CD4-positive, CD25-positive, alpha-beta regulatory T cell (primary cell): ENCODE data around the gene PLAAT2. TPM values are rescaled to one million over a fixed set of nuclear protein-coding genes. Genes with fewer than 3 reads are reported as not detected.
"Not testable (repeated sequence)": the region's sequence is repeated elsewhere in the genome, so short reads cannot be mapped to it uniquely, and the experiment has no call there.

Source experiments
- ATAC-seq, 2 donors: fragments of 150-1000 bp; cut with Tn5 transposase; one replicate each; pipeline ENCODE4 v1.10.0; 2021; ENCODE audit warnings: low read depth in 2 of 2, moderate number of reproducible peaks in 2 of 2, moderate library complexity in 1 of 2
- DNase-seq, 3 donors: peaks; one replicate each; pipeline versions ENCODE4 v3.0.0 to v3.0.0-alpha.2; 2012 to 2022; ENCODE audit warnings: mixed read lengths in 1 of 3
- H3K27ac ChIP-seq: one replicate; pipeline ENCODE4 v1.7.0; 2013; ENCODE audit warnings: mild to moderate bottlenecking, low read length; ENCODE audit not compliant: insufficient read depth, poor library complexity, severe bottlenecking
- H3K27me3 ChIP-seq: one replicate; pipeline ENCODE4 v1.7.0; 2013; ENCODE audit warnings: low read length; ENCODE audit not compliant: control insufficient read depth, insufficient read depth
- H3K36me3 ChIP-seq: one replicate; pipeline ENCODE4 v1.7.0; 2013; ENCODE audit warnings: mild to moderate bottlenecking, low read length, moderate library complexity; ENCODE audit not compliant: control insufficient read depth, insufficient read depth
- H3K4me1 ChIP-seq: 2 replicates; pipeline ENCODE4 v1.7.0; 2013; ENCODE audit warnings: mild to moderate bottlenecking, low read length; ENCODE audit not compliant: insufficient read depth, control insufficient read depth, poor library complexity, severe bottlenecking
- H3K4me3 ChIP-seq: one replicate; pipeline ENCODE4 v1.7.0; 2013; ENCODE audit warnings: low read depth, mild to moderate bottlenecking, low read length, moderate library complexity
- H3K9me3 ChIP-seq, 2 experiments: 1 replicate in 1 of 2; 2 replicates in 1 of 2; pipeline ENCODE4 v1.7.0; 2013; ENCODE audit warnings: low read length in 2 of 2, mild to moderate bottlenecking in 1 of 2, moderate library complexity in 1 of 2; ENCODE audit not compliant: control insufficient read depth in 2 of 2
- H3K27ac Mint-ChIP-seq, 3 donors: one replicate each; pipeline ENCODE4 v1.8.0; 2020 to 2022; ENCODE audit warnings: mild to moderate bottlenecking in 3 of 3, mixed read lengths in 3 of 3, moderate library complexity in 2 of 3
- H3K27me3 Mint-ChIP-seq: one replicate; pipeline ENCODE4 v1.8.0; 2022; ENCODE audit warnings: mild to moderate bottlenecking, mixed read lengths
- H3K36me3 Mint-ChIP-seq: one replicate; pipeline ENCODE4 v1.8.0; 2020; ENCODE audit warnings: mixed read lengths
- H3K4me1 Mint-ChIP-seq, 4 donors: one replicate each; pipeline ENCODE4 v1.8.0; 2020 to 2022; ENCODE audit warnings: mixed read lengths in 4 of 4, mild to moderate bottlenecking in 1 of 4
- H3K4me3 Mint-ChIP-seq, 4 donors: one replicate each; pipeline ENCODE4 v1.8.0; 2020 to 2022; ENCODE audit warnings: mild to moderate bottlenecking in 4 of 4, mixed read lengths in 4 of 4, moderate library complexity in 3 of 4
- H3K9me3 Mint-ChIP-seq, 7 donors: one replicate each; pipeline ENCODE4 v1.8.0; 2020 to 2022; ENCODE audit warnings: mixed read lengths in 7 of 7, mild to moderate bottlenecking in 3 of 7, moderate library complexity in 2 of 7
- polyA plus RNA-seq, 4 donors: library from polyadenylated mRNA; unstranded; fragments of 300-500 nt; fragmentation: Illumina TruSeq; gene quantifications; one replicate each; pipeline ENCODE4 v1.2.3, GENCODE V29; 2021
- total RNA-seq: library from RNA; stranded (reverse); gene quantifications from one replicate; pipeline ENCODE4 v1.2.3, GENCODE V29; 2022

Gene PLAAT2
- total and polyA plus RNA-seq, 5 donors from 2014 or later, result 0.28 to 0.47 TPM; not detected in 3

- Mint-ChIP-seq H3K27ac (peak overlapping the region in 2 of 3 donors; percentile 66 to 84), H3K27me3 (no peaks in the 10 kb centered on the region), H3K36me3 (peaks cover 10% of the 10 kb centered on the region), H3K9me3 (no peaks in the 10 kb centered on the region), H3K4me1 (peaks cover 24 to 63% (median 34%) of the 10 kb centered on the region in 4 donors), H3K4me3 (peak overlapping the region in 3 of 4 donors; percentile 81 to 91 (median 86))
- ATAC-seq (no peak), DNase-seq (no peak)
- H3K9me3 ChIP-seq, result no peaks in the 10 kb centered on the region
- H3K27me3 ChIP-seq, result no peaks in the 10 kb centered on the region
- peaks cover 37% of the 10 kb centered on the region for H3K4me1 ChIP-seq
- H3K27ac ChIP-seq, result peak overlapping the region; percentile 47
- H3K36me3 ChIP-seq, result peaks cover 6% of the 10 kb centered on the region
- peak overlapping the region; percentile 31 for H3K4me3 ChIP-seq
Observed at GRCh38 chr11:63551889-63552266, 11.3 kb downstream of the PLAAT2 start.

GRCh38 chr11:63551091-63551888 lies 11.9 kb downstream of the PLAAT2 start:
- Mint-ChIP-seq H3K9me3 (no peaks in the 10 kb centered on the region), H3K27ac (peak overlapping the region; percentile 84 to 92 (median 91)), H3K27me3 (no peaks in the 10 kb centered on the region), H3K36me3 (peaks cover 16% of the 10 kb centered on the region), H3K4me1 (peaks cover 23 to 57% (median 35%) of the 10 kb centered on the region in 4 donors), H3K4me3 (peak overlapping the region; percentile 81 to 91 (median 85))
- H3K36me3 ChIP-seq, result peaks cover 10% of the 10 kb centered on the region
- no peaks in the 10 kb centered on the region for H3K9me3 ChIP-seq
- peak overlapping the region; percentile 47 for H3K27ac ChIP-seq
- H3K4me3 ChIP-seq, result peak overlapping the region; percentile 31
- ATAC-seq, result no peak
- peaks cover 37% of the 10 kb centered on the region for H3K4me1 ChIP-seq
- H3K27me3 ChIP-seq, result no peaks in the 10 kb centered on the region
- peak in 1 of 3 donors; percentile 37 for DNase-seq

DNA sequence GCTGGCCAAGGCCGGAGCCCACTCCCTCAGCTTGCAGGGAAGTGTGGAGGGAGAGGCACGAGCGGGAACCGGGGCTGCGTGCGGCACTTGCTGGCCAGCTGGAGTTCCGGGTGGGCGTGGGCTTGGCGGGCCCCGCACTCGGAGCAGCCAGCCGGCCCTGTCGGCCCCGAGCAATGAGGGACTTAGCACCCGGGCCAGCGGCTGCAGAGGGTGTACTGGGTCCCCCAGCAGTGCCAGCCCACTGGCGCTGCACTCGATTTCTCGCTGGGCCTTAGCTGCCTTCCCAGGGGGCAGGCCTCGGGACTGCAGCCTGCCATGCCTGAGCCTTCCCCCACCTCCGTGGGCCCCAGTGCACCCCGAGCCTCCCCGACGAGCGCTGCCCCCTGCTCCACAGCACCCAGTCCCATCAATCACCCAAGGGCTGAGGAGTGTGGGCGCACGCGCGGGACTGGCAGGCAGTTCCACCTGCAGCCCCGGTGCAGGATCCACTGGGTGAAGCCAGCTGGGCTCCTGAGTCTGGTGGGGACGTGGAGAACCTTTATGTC lies 13.0 kb downstream of the PLAAT2 start:
- peaks cover 21% of the 10 kb centered on the region for H3K36me3 ChIP-seq
- not testable (repeated sequence) for H3K9me3 ChIP-seq, DNase-seq, H3K4me3 ChIP-seq, H3K9me3 Mint-ChIP-seq, H3K27me3 Mint-ChIP-seq, H3K27me3 ChIP-seq, ATAC-seq, H3K27ac ChIP-seq
- peaks cover 22% of the 10 kb centered on the region for H3K36me3 Mint-ChIP-seq
- H3K4me1 ChIP-seq, result peaks cover 37% of the 10 kb centered on the region
- peaks cover 22 to 47% (median 34%) of the 10 kb centered on the region in 4 donors for H3K4me1 Mint-ChIP-seq
- peak overlapping the region in 2 of 4 donors; percentile 84 to 86 for H3K4me3 Mint-ChIP-seq
- peak overlapping the region in 1 of 3 donors; percentile 84 for H3K27ac Mint-ChIP-seq

DNA sequence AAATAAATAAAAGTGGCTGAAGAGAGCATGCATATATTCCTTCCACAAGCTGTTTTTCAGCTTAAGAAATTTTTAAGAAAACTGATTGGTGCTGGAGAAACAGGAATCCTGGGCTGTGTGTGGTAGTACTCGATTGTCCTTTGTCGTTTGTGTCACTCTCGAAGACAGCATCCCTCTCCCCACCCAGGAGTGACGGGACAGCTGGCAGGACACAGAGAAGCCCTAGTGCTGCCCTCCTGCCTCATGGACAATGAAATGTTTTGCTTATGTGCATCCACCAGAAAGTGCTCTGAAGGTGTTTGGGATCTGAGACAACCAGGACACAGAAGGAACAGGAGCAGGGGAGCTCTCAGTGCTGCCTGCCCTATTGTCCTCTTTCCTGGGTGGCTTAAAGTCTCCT lies 13.8 kb downstream of the PLAAT2 start:
- Histone ChIP-seq H3K27ac (no peak overlapping the region), H3K4me1 (peaks cover 29% of the 10 kb centered on the region), H3K4me3 (no peak overlapping the region), H3K36me3 (peaks cover 29% of the 10 kb centered on the region), H3K9me3 (no peaks in the 10 kb centered on the region), H3K27me3 (no peaks in the 10 kb centered on the region)
- Mint-ChIP-seq H3K4me3 (peak overlapping the region in 1 of 4 donors; percentile 27), H3K36me3 (peaks cover 26% of the 10 kb centered on the region), H3K27ac (peak overlapping the region; percentile 23 to 65 (median 56)), H3K9me3 (no peaks in the 10 kb centered on the region), H3K27me3 (no peaks in the 10 kb centered on the region), H3K4me1 (peaks cover 18 to 44% (median 30%) of the 10 kb centered on the region in 4 donors)
- DNase-seq (no peak), ATAC-seq (no peak)

GRCh38 chr11:63548178-63548577 lies 15.0 kb downstream of the PLAAT2 start:
- Histone ChIP-seq H3K4me1 (peaks cover 17% of the 10 kb centered on the region), H3K36me3 (peaks cover 41% of the 10 kb centered on the region), H3K27me3 (no peaks in the 10 kb centered on the region), H3K9me3 (no peaks in the 10 kb centered on the region), H3K27ac (no peak overlapping the region), H3K4me3 (no peak overlapping the region)
- H3K4me3 Mint-ChIP-seq, result no peak overlapping the region
- H3K4me1 Mint-ChIP-seq, result peaks cover 22 to 41% (median 26%) of the 10 kb centered on the region in 4 donors
- H3K27me3 Mint-ChIP-seq, result no peaks in the 10 kb centered on the region
- ATAC-seq (no peak), DNase-seq (no peak)
- H3K9me3 Mint-ChIP-seq, result no peaks in the 10 kb centered on the region
- peaks cover 27% of the 10 kb centered on the region for H3K36me3 Mint-ChIP-seq
- no peak overlapping the region for H3K27ac Mint-ChIP-seq

DNA sequence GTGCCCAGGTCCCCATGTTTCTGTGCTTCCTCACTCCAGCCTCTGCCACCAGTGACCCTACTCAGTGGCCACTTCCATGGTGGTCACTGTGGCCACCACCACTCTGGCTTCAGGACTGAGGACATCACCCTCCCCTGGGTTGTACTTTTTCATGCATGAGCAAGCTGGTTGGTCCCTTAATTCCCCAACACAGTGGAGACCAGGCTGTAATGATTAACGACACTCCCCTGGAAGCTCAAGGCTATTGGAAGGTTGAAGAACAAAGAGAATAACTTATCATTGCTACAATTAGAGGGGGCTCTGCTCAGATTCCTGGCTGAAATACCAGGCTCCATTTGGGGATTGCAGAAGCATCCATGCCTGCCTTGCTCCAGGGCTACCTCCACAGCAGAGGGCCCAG lies 16.1 kb downstream of the PLAAT2 start:
- Histone ChIP-seq H3K27me3 (no peaks in the 10 kb centered on the region), H3K9me3 (no peaks in the 10 kb centered on the region), H3K27ac (no peak overlapping the region), H3K4me3 (no peak overlapping the region), H3K4me1 (peaks cover 8% of the 10 kb centered on the region), H3K36me3 (peaks cover 46% of the 10 kb centered on the region)
- Mint-ChIP-seq H3K27me3 (no peaks in the 10 kb centered on the region), H3K36me3 (peaks cover 33% of the 10 kb centered on the region), H3K4me3 (peak overlapping the region in 1 of 4 donors; percentile 76), H3K4me1 (peaks cover 22 to 41% (median 24%) of the 10 kb centered on the region in 4 donors), H3K27ac (peak overlapping the region; percentile 72 to 82 (median 74)), H3K9me3 (no peaks in the 10 kb centered on the region)
- DNase-seq, result no peak
- no peak for ATAC-seq

- Mint-ChIP-seq H3K4me1 (peaks cover 25 to 51% (median 28%) of the 10 kb centered on the region in 4 donors), H3K27me3 (no peaks in the 10 kb centered on the region), H3K9me3 (no peaks in the 10 kb centered on the region), H3K27ac (peak overlapping the region in 2 of 3 donors; percentile 42 to 51), H3K36me3 (peaks cover 47% of the 10 kb centered on the region), H3K4me3 (no peak overlapping the region)
- ATAC-seq (no peak), DNase-seq (no peak)
- H3K36me3 ChIP-seq, result peaks cover 52% of the 10 kb centered on the region
- H3K27ac ChIP-seq, result no peak overlapping the region
- peaks cover 15% of the 10 kb centered on the region for H3K4me1 ChIP-seq
- H3K27me3 ChIP-seq, result no peaks in the 10 kb centered on the region
- no peak overlapping the region for H3K4me3 ChIP-seq
- H3K9me3 ChIP-seq, result no peaks in the 10 kb centered on the region
Observed at GRCh38 chr11:63543711-63544110, 19.5 kb downstream of the PLAAT2 start.
